Hepatocyte (in vitro differentiated cells): ENCODE measurements around the gene CACNA1C. TPM values are rescaled to one million over a fixed set of nuclear protein-coding genes. Genes with fewer than 3 reads are reported as not detected.

Source experiments
- DNase-seq: peaks from one replicate; pipeline ENCODE4 v3.0.0-alpha.2; 2016; ENCODE audit warnings: low spot score
- H2AFZ ChIP-seq: fragments of 200-600 bp; sonication (generic); 2 replicates; pipeline ENCODE4 v1.6.0; 2016; ENCODE audit warnings: antibody characterized with exemption, mild to moderate bottlenecking
- H3K27ac ChIP-seq: fragments of 200-600 bp; sonication (generic); 2 replicates; pipeline ENCODE4 v1.5.1; 2016; ENCODE audit warnings: mild to moderate bottlenecking
- H3K27me3 ChIP-seq: fragments of 200-600 bp; sonication (generic); 2 replicates; pipeline ENCODE4 v1.6.1; 2016
- H3K36me3 ChIP-seq: fragments of 200-600 bp; sonication (generic); replicated peaks from 2 replicates; pipeline ENCODE4 v1.5.1; 2016; ENCODE audit warnings: low read depth; ENCODE audit not compliant: insufficient read depth
- H3K4me1 ChIP-seq: fragments of 200-600 bp; sonication (generic); 2 replicates; pipeline ENCODE4 v1.5.1; 2016; ENCODE audit warnings: mild to moderate bottlenecking, moderate library complexity; ENCODE audit not compliant: insufficient read depth
- H3K4me2 ChIP-seq: fragments of 200-600 bp; sonication (generic); 2 replicates; pipeline ENCODE4 v1.6.0; 2016
- H3K4me3 ChIP-seq: fragments of 200-600 bp; sonication (generic); 2 replicates; pipeline ENCODE4 v1.5.1; 2016; ENCODE audit warnings: mild to moderate bottlenecking
- H3K79me2 ChIP-seq: fragments of 200-600 bp; sonication (generic); 2 replicates; pipeline ENCODE4 v1.6.0; 2017; ENCODE audit warnings: mild to moderate bottlenecking
- H3K9me2 ChIP-seq: fragments of 200-600 bp; sonication (generic); replicated peaks from 2 replicates; pipeline ENCODE4 v1.6.0; 2017; ENCODE audit warnings: mild to moderate bottlenecking; ENCODE audit not compliant: insufficient read depth
- H3K9me3 ChIP-seq: fragments of 200-600 bp; sonication (generic); 2 replicates; pipeline ENCODE4 v1.5.1; 2016; ENCODE audit warnings: low read depth, mild to moderate bottlenecking
- H4K20me1 ChIP-seq: fragments of 200-600 bp; sonication (generic); 2 replicates; pipeline ENCODE4 v1.6.0; 2016; ENCODE audit warnings: mild to moderate bottlenecking; ENCODE audit not compliant: insufficient read depth, poor library complexity, severe bottlenecking
- EZH2 ChIP-seq: fragments of 200-600 bp; sonication (generic); IDR thresholded peaks from 2 replicates; pipeline ENCODE4 v1.6.1; 2016; ENCODE audit warnings: antibody characterized with exemption, mild to moderate bottlenecking, borderline replicate concordance
- EZH2phosphoT487 ChIP-seq: fragments of 200-600 bp; sonication (generic); IDR thresholded peaks from one replicate; pipeline ENCODE4 v1.6.1; 2018; ENCODE audit warnings: antibody characterized with exemption, mild to moderate bottlenecking, low read depth, moderate library complexity; ENCODE audit not compliant: unreplicated experiment, severe bottlenecking
- WGBS: methylation state at CpG from one replicate; pipeline ENCODE4 v1.1.6; 2016; ENCODE audit warnings: low lambda C conversion rate; ENCODE audit errors: missing lambda C conversion rate; 5-methylcytosine and 5-hydroxymethylcytosine counted together
- polyA plus RNA-seq: library from polyadenylated mRNA; unstranded; fragments of >200 nt; fragmentation: Nextera tagmentation; extraction: Ambion mirVana; gene quantifications from 2 replicates; pipeline ENCODE4 v1.2.1, GENCODE V29; 2016
- total RNA-seq: library from RNA; depleted of rRNA; stranded (reverse); fragments of >200 nt; gene quantifications from 2 replicates; pipeline ENCODE4 v1.2.3, GENCODE V29; 2014
- TF ChIP-seq, protein P1 (sequence below): fragments of 200-600 bp; sonication (generic); IDR thresholded peaks from 2 replicates; pipeline ENCODE4 v1.5.1; 2016; ENCODE audit warnings: antibody characterized with exemption, mild to moderate bottlenecking; ENCODE audit not compliant: poor library complexity

CACNA1C gene
- total and polyA plus RNA-seq, 2 experiments from 2014 or later, result 3.2 to 4.0 TPM

DNA sequence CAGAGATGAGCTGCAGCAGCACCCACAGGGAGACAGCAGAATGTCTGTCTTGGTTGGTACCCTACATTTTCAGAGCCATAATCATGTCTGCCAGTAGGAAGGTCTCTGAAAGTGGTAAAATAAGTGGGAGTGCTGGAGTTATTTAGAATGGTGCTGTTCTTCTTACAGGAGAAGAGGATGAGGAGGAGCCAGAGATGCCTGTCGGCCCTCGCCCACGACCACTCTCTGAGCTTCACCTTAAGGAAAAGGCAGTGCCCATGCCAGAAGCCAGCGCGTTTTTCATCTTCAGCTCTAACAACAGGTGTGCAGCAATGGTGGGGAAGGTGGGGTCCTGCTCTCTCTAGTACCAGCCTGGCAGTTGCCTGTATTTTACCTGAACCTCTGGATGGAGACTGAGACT, 540.3 kb downstream of the CACNA1C start:
- TF ChIP-seq, protein P1, sequence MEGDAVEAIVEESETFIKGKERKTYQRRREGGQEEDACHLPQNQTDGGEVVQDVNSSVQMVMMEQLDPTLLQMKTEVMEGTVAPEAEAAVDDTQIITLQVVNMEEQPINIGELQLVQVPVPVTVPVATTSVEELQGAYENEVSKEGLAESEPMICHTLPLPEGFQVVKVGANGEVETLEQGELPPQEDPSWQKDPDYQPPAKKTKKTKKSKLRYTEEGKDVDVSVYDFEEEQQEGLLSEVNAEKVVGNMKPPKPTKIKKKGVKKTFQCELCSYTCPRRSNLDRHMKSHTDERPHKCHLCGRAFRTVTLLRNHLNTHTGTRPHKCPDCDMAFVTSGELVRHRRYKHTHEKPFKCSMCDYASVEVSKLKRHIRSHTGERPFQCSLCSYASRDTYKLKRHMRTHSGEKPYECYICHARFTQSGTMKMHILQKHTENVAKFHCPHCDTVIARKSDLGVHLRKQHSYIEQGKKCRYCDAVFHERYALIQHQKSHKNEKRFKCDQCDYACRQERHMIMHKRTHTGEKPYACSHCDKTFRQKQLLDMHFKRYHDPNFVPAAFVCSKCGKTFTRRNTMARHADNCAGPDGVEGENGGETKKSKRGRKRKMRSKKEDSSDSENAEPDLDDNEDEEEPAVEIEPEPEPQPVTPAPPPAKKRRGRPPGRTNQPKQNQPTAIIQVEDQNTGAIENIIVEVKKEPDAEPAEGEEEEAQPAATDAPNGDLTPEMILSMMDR, result no peak
- TF ChIP-seq EZH2, result no peak
- no peak for TF ChIP-seq EZH2phosphoT487
- Histone ChIP-seq H3K27me3 (no peaks in the 10 kb centered on the region), H3K79me2 (no peaks in the 10 kb centered on the region), H3K4me2 (no peak overlapping the region), H3K9me2 (no peaks in the 10 kb centered on the region), H4K20me1 (no peaks in the 10 kb centered on the region), H2AFZ (no peak overlapping the region), H3K4me3 (no peak overlapping the region), H3K27ac (no peak overlapping the region), H3K36me3 (no peaks in the 10 kb centered on the region), H3K4me1 (no peaks in the 10 kb centered on the region), H3K9me3 (no peaks in the 10 kb centered on the region)
- 97% methylated on average over 5 of the region's 5 CpGs for WGBS
- DNase-seq, result no peak

DNA sequence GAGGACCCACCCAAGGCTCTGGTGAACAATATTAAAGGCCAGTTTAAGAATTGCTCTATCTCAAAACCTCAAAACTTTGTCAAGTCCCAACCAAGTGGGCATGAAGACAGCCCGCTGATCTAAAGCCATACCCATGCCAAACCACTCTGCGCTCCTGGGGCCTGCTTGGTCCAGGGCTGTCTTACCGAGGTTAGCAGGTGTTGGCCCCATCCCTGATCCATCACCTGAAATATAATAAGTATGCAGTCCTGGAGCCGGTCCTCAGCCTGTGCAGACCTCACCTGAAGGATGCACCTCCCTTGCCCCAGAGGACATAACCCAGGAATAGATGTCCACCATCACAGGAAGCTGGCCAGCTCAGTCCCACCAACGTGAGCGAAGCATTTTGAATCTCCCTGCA, 543.7 kb downstream of the CACNA1C start:
- Histone ChIP-seq H4K20me1 (no peaks in the 10 kb centered on the region), H3K36me3 (no peaks in the 10 kb centered on the region), H3K4me1 (no peaks in the 10 kb centered on the region), H3K9me3 (no peaks in the 10 kb centered on the region), H3K27me3 (no peaks in the 10 kb centered on the region), H3K79me2 (no peaks in the 10 kb centered on the region), H3K4me2 (no peak overlapping the region), H3K27ac (no peak overlapping the region), H3K9me2 (no peaks in the 10 kb centered on the region), H3K4me3 (no peak overlapping the region), H2AFZ (no peak overlapping the region)
- TF ChIP-seq EZH2phosphoT487, result no peak
- no peak for DNase-seq
- 93% methylated on average over 6 of the region's 6 CpGs for WGBS

DNA sequence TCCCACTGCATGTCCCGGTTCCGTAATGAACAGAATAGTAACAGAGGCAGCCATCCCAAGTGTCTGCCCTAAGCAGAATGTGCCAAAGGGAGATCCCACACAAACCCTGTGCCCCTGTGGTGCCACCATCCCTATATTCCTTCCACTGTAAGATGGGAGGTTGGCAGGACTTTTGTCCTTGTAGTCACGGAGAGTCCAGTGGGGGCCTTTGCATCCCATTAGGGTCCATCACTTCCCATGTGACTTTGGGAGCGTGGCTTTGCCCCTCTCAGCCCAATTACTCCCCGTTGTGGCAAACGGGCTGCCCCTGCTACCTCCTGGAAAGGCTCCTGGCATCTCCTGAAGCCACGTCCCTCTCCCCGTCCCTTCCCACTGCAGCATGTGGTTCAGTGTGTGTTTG, 552.5 kb downstream of the CACNA1C start:
- Histone ChIP-seq H2AFZ (no peak overlapping the region), H3K27me3 (no peaks in the 10 kb centered on the region), H3K9me2 (no peaks in the 10 kb centered on the region), H4K20me1 (no peaks in the 10 kb centered on the region), H3K9me3 (no peaks in the 10 kb centered on the region), H3K27ac (no peak overlapping the region), H3K4me3 (no peak overlapping the region), H3K4me2 (no peak overlapping the region), H3K36me3 (no peaks in the 10 kb centered on the region), H3K4me1 (no peaks in the 10 kb centered on the region), H3K79me2 (no peaks in the 10 kb centered on the region)
- TF ChIP-seq, protein P1, result no peak
- TF ChIP-seq EZH2 (no peak), EZH2phosphoT487 (no peak)
- 96% methylated on average over 8 of the region's 8 CpGs for WGBS
- DNase-seq, result no peak

DNA sequence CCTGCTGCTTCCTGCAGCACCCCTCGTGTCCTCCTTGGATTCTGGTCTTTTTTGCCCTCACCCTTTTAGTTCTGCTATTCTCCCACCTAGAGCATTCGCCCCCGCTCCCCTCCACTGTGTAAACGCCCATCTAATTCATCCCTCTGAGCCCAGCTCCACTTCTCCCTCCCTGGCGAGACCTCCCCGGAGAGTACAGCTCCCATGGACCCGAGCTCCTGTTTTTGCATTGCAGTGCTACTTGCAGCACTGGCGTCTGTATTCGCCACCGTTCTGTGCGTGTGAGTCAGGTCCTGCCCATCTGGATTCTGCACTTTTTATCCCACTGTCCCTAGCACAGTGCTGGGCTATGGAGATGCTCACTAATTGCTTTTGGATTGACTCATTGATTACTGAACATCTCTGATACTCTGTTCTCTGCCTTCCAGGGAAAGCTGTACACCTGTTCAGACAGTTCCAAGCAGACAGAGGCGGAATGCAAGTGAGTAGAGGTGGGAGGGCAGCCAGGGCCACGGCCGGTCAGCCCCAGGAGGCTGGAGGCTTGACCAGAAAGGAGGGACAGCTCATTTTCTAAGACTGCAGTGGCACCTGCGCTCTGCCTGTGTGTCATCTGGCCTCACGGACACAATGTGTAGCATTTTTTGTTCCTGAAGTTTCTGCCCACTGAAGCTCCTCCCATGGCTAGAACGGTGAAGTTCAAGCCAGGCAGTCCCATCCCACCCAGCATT, 553.6 kb downstream of the CACNA1C start:
- WGBS, result 91% methylated on average over 17 of the region's 17 CpGs
- no peaks in the 10 kb centered on the region for H3K27me3 ChIP-seq
- H3K36me3 ChIP-seq, result no peaks in the 10 kb centered on the region
- H3K9me3 ChIP-seq, result no peaks in the 10 kb centered on the region
- no peaks in the 10 kb centered on the region for H3K9me2 ChIP-seq
- H4K20me1 ChIP-seq, result no peaks in the 10 kb centered on the region
- no peaks in the 10 kb centered on the region for H3K4me1 ChIP-seq
- H3K79me2 ChIP-seq, result no peaks in the 10 kb centered on the region
- no peak overlapping the region for H3K4me2 ChIP-seq
- no peak overlapping the region for H3K4me3 ChIP-seq
- no peak overlapping the region for H2AFZ ChIP-seq
- H3K27ac ChIP-seq, result no peak overlapping the region
- no peak for DNase-seq
- no peak for TF ChIP-seq EZH2
- TF ChIP-seq, protein P1, result no peak
- TF ChIP-seq EZH2phosphoT487, result no peak
